Activated T-cell treated with anti-CD3 and anti-CD28 coated beads, Interleukin-2, amount 50 U/mL, for 24 hours (primary cell): ENCODE data around the gene FHAD1.
A peak's percentile ranks its signal among the peaks of the same experiment; 100 is the strongest.
"Not testable (repeated sequence)": the region's sequence is repeated elsewhere in the genome, so short reads cannot be mapped to it uniquely, and the experiment has no call there.

Experiments used
- DNase-seq: peaks from one replicate; pipeline ENCODE4 v3.0.0-alpha.2; 2020
- H3K27ac Mint-ChIP-seq: 2 replicates; pipeline ENCODE4 v1.8.0; 2020; ENCODE audit warnings: mild to moderate bottlenecking, mixed read lengths
- H3K27me3 Mint-ChIP-seq: 2 replicates; pipeline ENCODE4 v1.8.0; 2020; ENCODE audit warnings: mixed read lengths
- H3K36me3 Mint-ChIP-seq: 2 replicates; pipeline ENCODE4 v1.8.0; 2020; ENCODE audit warnings: low read depth, mixed read lengths
- H3K4me1 Mint-ChIP-seq: 2 replicates; pipeline ENCODE4 v1.8.0; 2020; ENCODE audit warnings: low read depth, mixed read lengths
- H3K4me3 Mint-ChIP-seq: 2 replicates; pipeline ENCODE4 v1.8.0; 2020; ENCODE audit warnings: mild to moderate bottlenecking, moderate library complexity, mixed read lengths
- H3K9me3 Mint-ChIP-seq: 2 replicates; pipeline ENCODE4 v1.8.0; 2020; ENCODE audit warnings: mixed read lengths

The FHAD1 gene

GRCh38 chr1:15429701-15430149 is 182.7 kb downstream of the FHAD1 start:
- no peak for DNase-seq
- Mint-ChIP-seq H3K27me3 (no peaks in the 10 kb centered on the region), H3K9me3 (no peaks in the 10 kb centered on the region), H3K4me1 (peaks cover 4% of the 10 kb centered on the region), H3K4me3 (no peak overlapping the region), H3K36me3 (peaks cover 47% of the 10 kb centered on the region), H3K27ac (no peak overlapping the region)

GRCh38 chr1:15430787-15431570 is 184.0 kb downstream of the FHAD1 start:
- H3K27me3 Mint-ChIP-seq = no peaks in the 10 kb centered on the region
- peaks cover 36% of the 10 kb centered on the region for H3K36me3 Mint-ChIP-seq
- H3K27ac Mint-ChIP-seq = no peak overlapping the region
- H3K9me3 Mint-ChIP-seq = no peaks in the 10 kb centered on the region
- peaks cover 4% of the 10 kb centered on the region for H3K4me1 Mint-ChIP-seq
- DNase-seq = peak; percentile 89
- no peak overlapping the region for H3K4me3 Mint-ChIP-seq

- no peak overlapping the region for H3K27ac Mint-ChIP-seq
Measured at GRCh38 chr1:15431571-15431948, 184.5 kb downstream of the FHAD1 start.

GRCh38 chr1:15432324-15432723 is 185.3 kb downstream of the FHAD1 start:
- H3K27ac Mint-ChIP-seq = no peak overlapping the region
- H3K9me3 Mint-ChIP-seq = no peaks in the 10 kb centered on the region

More at GRCh38 chr1:15431571-15431948, 184.5 kb downstream of the FHAD1 start:
- no peaks in the 10 kb centered on the region for H3K4me1 Mint-ChIP-seq
- no peak for DNase-seq
- H3K4me3 Mint-ChIP-seq = no peak overlapping the region
- no peaks in the 10 kb centered on the region for H3K9me3 Mint-ChIP-seq
- peaks cover 30% of the 10 kb centered on the region for H3K36me3 Mint-ChIP-seq
- H3K27me3 Mint-ChIP-seq = no peaks in the 10 kb centered on the region

GRCh38 chr1:15433471-15433870 is 186.4 kb downstream of the FHAD1 start:
- Mint-ChIP-seq H3K27ac (no peak overlapping the region), H3K36me3 (peaks cover 13% of the 10 kb centered on the region), H3K4me3 (no peak overlapping the region)

More at GRCh38 chr1:15432324-15432723, 185.3 kb downstream of the FHAD1 start:
- DNase-seq = no peak
- H3K36me3 Mint-ChIP-seq = peaks cover 24% of the 10 kb centered on the region
- no peak overlapping the region for H3K4me3 Mint-ChIP-seq
- H3K4me1 Mint-ChIP-seq = no peaks in the 10 kb centered on the region
- H3K27me3 Mint-ChIP-seq = no peaks in the 10 kb centered on the region

GRCh38 chr1:15434739-15435138 is 187.7 kb downstream of the FHAD1 start:
- H3K9me3 Mint-ChIP-seq, H3K4me1 Mint-ChIP-seq, H3K27ac Mint-ChIP-seq, H3K27me3 Mint-ChIP-seq, DNase-seq, H3K4me3 Mint-ChIP-seq: not testable (repeated sequence)
- H3K36me3 Mint-ChIP-seq = peaks cover 11% of the 10 kb centered on the region

More at GRCh38 chr1:15433471-15433870, 186.4 kb downstream of the FHAD1 start:
- Mint-ChIP-seq H3K9me3 (no peaks in the 10 kb centered on the region), H3K4me1 (no peaks in the 10 kb centered on the region), H3K27me3 (no peaks in the 10 kb centered on the region)
- no peak for DNase-seq

- Mint-ChIP-seq H3K36me3 (peaks cover 4% of the 10 kb centered on the region), H3K4me1 (no peaks in the 10 kb centered on the region), H3K27me3 (no peaks in the 10 kb centered on the region), H3K4me3 (no peak overlapping the region), H3K9me3 (no peaks in the 10 kb centered on the region), H3K27ac (no peak overlapping the region)
- DNase-seq = no peak
Measured at GRCh38 chr1:15435239-15436077, 188.4 kb downstream of the FHAD1 start.

GRCh38 chr1:15436881-15437442 is 189.9 kb downstream of the FHAD1 start:
- Mint-ChIP-seq H3K4me3 (no peak overlapping the region), H3K4me1 (no peaks in the 10 kb centered on the region), H3K27me3 (no peaks in the 10 kb centered on the region), H3K27ac (no peak overlapping the region), H3K9me3 (no peaks in the 10 kb centered on the region), H3K36me3 (no peaks in the 10 kb centered on the region)
- DNase-seq = no peak

GRCh38 chr1:15439325-15439724 is 192.3 kb downstream of the FHAD1 start:
- no peak overlapping the region for H3K4me3 Mint-ChIP-seq
- H3K9me3 Mint-ChIP-seq = no peaks in the 10 kb centered on the region
- no peaks in the 10 kb centered on the region for H3K27me3 Mint-ChIP-seq
- H3K36me3 Mint-ChIP-seq = no peaks in the 10 kb centered on the region
- no peak overlapping the region for H3K27ac Mint-ChIP-seq
- no peak for DNase-seq
- H3K4me1 Mint-ChIP-seq = no peaks in the 10 kb centered on the region

- H3K9me3 Mint-ChIP-seq = no peaks in the 10 kb centered on the region
- no peak for DNase-seq
- H3K36me3 Mint-ChIP-seq = no peaks in the 10 kb centered on the region
- H3K4me1 Mint-ChIP-seq = no peaks in the 10 kb centered on the region
- H3K27me3 Mint-ChIP-seq = no peaks in the 10 kb centered on the region
- no peak overlapping the region for H3K27ac Mint-ChIP-seq
- no peak overlapping the region for H3K4me3 Mint-ChIP-seq
Measured at GRCh38 chr1:15440357-15440756, 193.3 kb downstream of the FHAD1 start.

- Mint-ChIP-seq H3K27me3 (no peaks in the 10 kb centered on the region), H3K36me3 (no peaks in the 10 kb centered on the region), H3K9me3 (no peaks in the 10 kb centered on the region), H3K27ac (no peak overlapping the region), H3K4me1 (no peaks in the 10 kb centered on the region), H3K4me3 (no peak overlapping the region)
- DNase-seq = no peak
Measured at GRCh38 chr1:15441247-15441646, 194.2 kb downstream of the FHAD1 start.

GRCh38 chr1:15442119-15442518 is 195.1 kb downstream of the FHAD1 start:
- Mint-ChIP-seq H3K27me3 (peaks cover 1% of the 10 kb centered on the region), H3K9me3 (no peaks in the 10 kb centered on the region), H3K4me1 (no peaks in the 10 kb centered on the region), H3K4me3 (no peak overlapping the region), H3K27ac (no peak overlapping the region), H3K36me3 (no peaks in the 10 kb centered on the region)
- no peak for DNase-seq

GRCh38 chr1:15442759-15443158 is 195.7 kb downstream of the FHAD1 start:
- H3K27me3 Mint-ChIP-seq = peaks cover 4% of the 10 kb centered on the region
- no peaks in the 10 kb centered on the region for H3K9me3 Mint-ChIP-seq
- no peak overlapping the region for H3K27ac Mint-ChIP-seq
- H3K4me3 Mint-ChIP-seq = no peak overlapping the region
- H3K4me1 Mint-ChIP-seq = no peaks in the 10 kb centered on the region
- H3K36me3 Mint-ChIP-seq = no peaks in the 10 kb centered on the region
- no peak for DNase-seq

GRCh38 chr1:15443281-15443680 is 196.3 kb downstream of the FHAD1 start:
- no peak for DNase-seq
- no peak overlapping the region for H3K4me3 Mint-ChIP-seq
- H3K4me1 Mint-ChIP-seq = no peaks in the 10 kb centered on the region
- H3K9me3 Mint-ChIP-seq = no peaks in the 10 kb centered on the region
- H3K36me3 Mint-ChIP-seq = no peaks in the 10 kb centered on the region
- peaks cover 4% of the 10 kb centered on the region for H3K27me3 Mint-ChIP-seq
- no peak overlapping the region for H3K27ac Mint-ChIP-seq
